HepG2 (cell line): ENCODE data around the gene CARD9.

Source experiments
- CTCF ChIP-seq: sonication (generic); formaldehyde crosslinking; IDR thresholded peaks from 2 replicates; pipeline ENCODE4 v1.5.0; 2020; ENCODE audit warnings: mild to moderate bottlenecking, missing genetic modification reagents, moderate library complexity
- ELF4 ChIP-seq: sonication (generic); formaldehyde crosslinking; IDR thresholded peaks from 2 replicates; pipeline ENCODE4 v1.5.0; 2020; ENCODE audit warnings: missing genetic modification reagents, mild to moderate bottlenecking, moderate library complexity, borderline replicate concordance
- PHF8 ChIP-seq: sonication (generic); formaldehyde crosslinking; IDR thresholded peaks from 2 replicates; pipeline ENCODE4 v1.5.0; 2020; ENCODE audit warnings: missing genetic modification reagents
- ZBTB21 ChIP-seq: sonication (generic); formaldehyde crosslinking; IDR thresholded peaks from 2 replicates; pipeline ENCODE4 v1.4.0; 2020; ENCODE audit warnings: missing genetic modification reagents
- ZNF3 ChIP-seq: IDR thresholded peaks from 2 replicates; pipeline ENCODE4 v1.7.0; 2017; ENCODE audit warnings: inconsistent platforms
- ZNF350 ChIP-seq: sonication (generic); formaldehyde crosslinking; IDR thresholded peaks from 2 replicates; pipeline ENCODE4 v1.4.0; 2020; ENCODE audit warnings: mild to moderate bottlenecking, low read depth, missing genetic modification reagents, borderline replicate concordance

- TF ChIP-seq CTCF (no peak), PHF8 (CRISPR knock-in tag) (no peak), ZBTB21 (CRISPR knock-in tag) (no peak), ELF4 (CRISPR knock-in tag) (no peak), ZNF350 (CRISPR knock-in tag) (no peak), ZNF3 (CRISPR knock-in tag) (no peak)
Measured at GRCh38 chr9:136419092-136419420, 45.6 kb upstream of the CARD9 start.
